ENCODE results near the gene CA10.
A peak's percentile ranks its signal among the peaks of the same experiment; 100 is the strongest.

The CA10 gene

DNA sequence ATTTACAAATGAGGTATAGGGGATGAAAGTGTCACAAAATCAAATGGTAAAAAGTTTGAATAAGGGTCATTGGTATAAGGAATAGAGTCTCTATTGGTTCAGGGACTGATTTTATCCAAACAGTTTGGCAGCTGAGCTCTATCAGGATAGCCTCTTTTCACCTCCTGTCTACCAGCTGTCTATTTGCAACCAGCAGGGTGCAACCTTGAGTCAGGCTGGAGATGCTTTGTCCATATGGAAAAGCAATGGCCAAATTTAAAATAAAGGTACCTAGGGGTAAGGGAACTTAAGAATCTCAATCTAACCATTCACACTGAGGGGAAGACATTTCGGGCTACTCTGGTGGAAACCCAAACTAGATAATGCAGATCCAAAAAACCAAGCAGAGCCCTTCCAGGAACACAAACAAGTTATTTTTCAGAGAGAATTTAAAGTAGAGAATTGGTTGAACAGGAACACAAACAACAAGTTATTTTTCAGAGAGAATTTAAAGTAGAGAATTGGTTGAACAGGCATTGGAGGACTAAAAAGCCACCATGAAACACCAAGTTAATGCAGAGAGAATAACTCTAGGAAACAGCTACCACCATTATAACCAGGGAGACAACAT lies 12.6 kb upstream of the CA10 start:
- no peak for TF ChIP-seq CTCF (IDR thresholded peaks at IDR 0.05; ENCODE audit: extremely low read depth, missing control alignments)
- no peak for DNase-seq (ENCODE audit: low spot score)

- no peak for DNase-seq (ENCODE audit: low spot score)
Observed at GRCh38 chr17:52160136-52160567, 1.6 kb upstream of the CA10 start.

GRCh38 chr17:52159246-52160135 lies 977 bp upstream of the CA10 start:
- peak; percentile 15 for DNase-seq (ENCODE audit: low spot score)
- TF ChIP-seq CTCF (IDR thresholded peaks at IDR 0.05; ENCODE audit: extremely low read depth, missing control alignments) = no peak

More at GRCh38 chr17:52160136-52160567, 1.6 kb upstream of the CA10 start:
- TF ChIP-seq CTCF (IDR thresholded peaks at IDR 0.05; ENCODE audit: extremely low read depth, missing control alignments) = no peak

GRCh38 chr17:52157603-52158449 lies 688 bp downstream of the CA10 start:
- peak; percentile 13 for DNase-seq (ENCODE audit: low spot score)
- TF ChIP-seq CTCF (IDR thresholded peaks at IDR 0.05; ENCODE audit: extremely low read depth, missing control alignments) = no peak

DNA sequence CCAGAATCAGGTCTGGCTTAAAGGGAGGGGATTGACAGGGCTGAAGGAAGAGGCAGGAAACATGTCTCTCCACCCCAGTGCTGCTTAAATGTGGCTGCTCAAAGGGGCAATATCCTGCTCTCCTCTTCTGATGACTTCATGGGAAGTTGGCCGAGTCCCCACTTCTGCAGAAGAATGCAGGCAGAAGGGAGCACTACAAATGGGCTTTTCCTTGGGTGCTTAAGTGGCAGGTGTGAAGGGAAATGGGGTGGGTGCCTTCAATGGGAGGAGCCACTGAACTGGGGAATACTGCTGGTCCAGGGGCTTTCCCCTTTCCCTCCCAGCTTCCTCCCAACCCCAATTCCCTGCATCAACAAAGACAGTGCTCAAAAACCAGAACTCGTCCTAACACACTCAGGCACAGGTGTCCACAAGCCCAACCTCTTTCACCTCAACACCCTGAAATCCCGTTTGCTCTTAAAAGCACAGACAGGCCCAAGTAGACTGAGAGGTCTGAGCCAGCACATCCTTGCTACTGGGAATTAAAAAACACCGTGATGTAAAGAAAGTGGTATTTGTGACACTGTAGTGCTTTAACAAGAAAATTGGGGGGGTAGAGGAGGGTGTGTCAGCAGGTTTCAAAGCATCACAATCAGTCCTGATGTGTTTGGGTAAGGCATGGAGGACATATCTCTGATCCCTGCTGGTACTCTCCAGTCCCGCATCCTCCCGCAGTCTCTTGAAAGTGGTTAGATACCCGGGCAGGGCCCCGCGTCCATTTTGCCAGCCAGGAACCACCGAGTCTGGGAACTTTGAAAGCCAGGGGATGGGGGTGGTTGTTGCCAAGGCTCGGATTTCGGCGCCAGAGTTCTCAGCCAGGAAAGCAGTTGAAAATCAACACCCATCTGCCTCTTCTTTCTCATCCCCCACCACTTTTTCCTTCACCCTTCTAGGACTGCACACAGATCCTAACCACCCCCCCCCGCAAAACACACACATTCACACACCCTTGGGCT lies 1.6 kb downstream of the CA10 start:
- TF ChIP-seq CTCF (IDR thresholded peaks at IDR 0.05; ENCODE audit: extremely low read depth, missing control alignments) = no peak
- DNase-seq (ENCODE audit: low spot score) = peak; percentile 7

DNA sequence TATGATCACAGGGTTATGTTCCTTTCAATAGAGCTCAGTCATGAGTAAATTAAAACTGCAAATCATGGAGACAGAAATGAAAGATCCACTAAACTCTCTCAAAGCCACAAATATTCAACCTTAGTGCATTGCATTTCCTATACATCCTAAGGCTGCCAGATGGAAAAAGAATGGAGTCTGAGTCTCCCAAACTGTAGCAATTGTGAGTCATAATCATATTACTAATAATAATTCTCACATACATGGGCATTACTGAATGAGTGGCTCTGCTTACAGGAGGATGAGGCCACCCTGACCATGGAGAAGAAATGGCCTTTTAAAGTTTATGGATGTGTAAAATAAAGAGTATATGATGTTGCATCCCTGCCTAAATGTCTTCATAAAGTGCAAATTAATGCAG lies 3.2 kb downstream of the CA10 start:
- DNase-seq (ENCODE audit: low spot score) = no peak

More for the DNA sequence above, 3.2 kb downstream of the CA10 start:
- no peak for TF ChIP-seq CTCF (IDR thresholded peaks at IDR 0.05; ENCODE audit: extremely low read depth, missing control alignments)
